ENCODE data around the gene RANGRF.

The RANGRF gene

DNA sequence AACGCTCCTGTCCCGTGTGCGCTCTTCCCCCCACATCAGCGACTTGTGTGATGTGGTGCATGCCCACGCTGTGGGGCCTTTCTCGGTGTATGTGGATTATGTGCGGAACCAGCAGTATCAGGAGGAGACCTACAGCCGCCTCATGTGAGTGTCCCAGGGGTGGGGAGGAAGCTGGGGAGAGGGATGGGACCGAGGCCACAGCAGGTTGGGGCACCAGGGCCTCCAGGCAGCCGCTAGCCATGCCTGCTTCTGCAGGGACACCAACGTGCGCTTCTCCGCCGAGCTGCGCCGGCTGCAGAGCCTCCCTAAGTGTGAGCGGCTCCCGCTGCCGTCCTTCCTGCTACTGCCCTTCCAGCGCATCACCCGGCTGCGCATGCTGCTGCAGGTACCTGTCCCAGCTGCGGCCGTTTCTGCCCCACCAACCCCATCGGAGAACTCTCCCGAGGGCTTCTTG is 27.3 kb downstream of the RANGRF start:
- no peak for DNase-seq

DNA sequence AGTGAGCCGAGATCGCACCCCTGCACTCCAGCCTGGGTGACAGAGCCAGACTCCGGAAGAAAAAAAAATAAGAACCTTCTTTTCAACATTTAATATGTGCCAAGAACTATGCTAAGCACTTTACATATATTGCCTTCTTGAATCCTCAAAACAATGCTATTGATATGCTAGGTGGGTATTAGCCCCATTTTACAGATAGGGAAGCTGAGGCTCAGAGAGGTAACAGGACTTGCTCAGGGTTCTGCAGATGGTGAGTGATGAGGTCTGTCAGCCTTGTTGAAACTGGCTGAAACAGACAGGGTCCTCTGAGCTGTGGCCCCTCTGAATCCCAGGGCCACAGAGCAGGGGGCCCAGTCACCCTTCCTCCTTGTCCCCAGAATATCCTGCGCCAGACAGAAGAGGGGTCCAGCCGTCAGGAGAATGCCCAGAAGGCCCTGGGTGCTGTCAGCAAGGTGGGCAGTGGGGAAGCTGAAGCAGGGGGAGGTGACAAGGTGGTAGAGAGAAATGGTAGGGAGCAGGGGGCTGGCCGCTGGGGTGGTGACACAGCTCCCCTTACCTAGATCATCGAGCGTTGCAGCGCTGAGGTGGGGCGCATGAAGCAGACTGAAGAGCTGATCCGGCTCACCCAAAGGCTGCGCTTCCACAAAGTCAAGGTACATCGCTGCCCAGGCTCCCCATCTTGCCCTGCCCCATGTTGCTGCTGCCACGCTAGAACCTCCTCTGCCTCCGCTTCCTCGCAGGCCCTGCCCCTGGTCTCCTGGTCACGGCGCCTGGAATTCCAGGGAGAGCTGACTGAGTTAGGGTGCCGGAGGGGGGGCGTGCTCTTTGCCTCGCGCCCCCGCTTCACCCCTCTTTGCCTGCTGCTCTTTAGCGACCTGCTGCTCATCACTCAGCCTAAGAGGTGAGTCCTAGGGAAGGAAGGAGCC is 29.8 kb downstream of the RANGRF start:
- DNase-seq = no peak

DNA sequence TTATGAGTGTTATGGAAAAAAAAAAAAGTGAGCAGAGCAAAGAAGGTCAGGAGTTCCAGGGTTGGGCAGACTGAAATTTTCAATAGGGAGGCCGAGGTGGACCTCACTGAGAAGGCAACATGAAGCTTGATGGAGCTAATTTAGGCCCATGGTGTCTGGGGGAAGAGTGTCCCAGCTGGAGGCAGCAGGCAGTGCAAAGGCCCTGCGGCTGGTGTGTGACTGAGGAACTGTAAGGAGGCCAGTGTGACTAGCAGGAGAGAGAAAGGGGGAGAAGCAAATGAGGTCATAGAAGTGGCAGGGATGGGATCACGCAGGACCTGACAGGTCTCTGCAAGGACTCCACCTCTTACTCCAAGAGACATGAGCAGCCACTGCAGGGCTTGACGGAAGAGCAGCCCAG is 31.8 kb downstream of the RANGRF start:
- DNase-seq = no peak

DNA sequence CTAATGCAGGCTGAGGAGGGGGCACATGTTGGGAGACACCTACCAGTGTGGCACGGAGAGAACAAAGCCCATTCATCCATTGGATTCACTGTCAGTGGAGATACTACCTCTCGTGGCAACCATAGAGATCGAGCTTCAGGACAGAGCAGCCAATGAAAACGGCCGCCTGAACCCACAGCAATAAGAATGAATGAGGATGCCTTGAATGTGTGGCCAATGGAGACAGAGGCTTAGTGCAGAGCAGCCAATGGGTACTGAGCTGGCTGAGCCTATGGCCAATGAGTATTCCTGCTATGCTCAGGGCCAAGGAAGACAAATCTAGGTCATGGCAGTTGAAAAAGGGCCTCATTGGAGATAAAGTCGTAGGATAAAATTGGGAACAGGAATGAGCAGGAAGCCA is 32.5 kb downstream of the RANGRF start:
- no peak for DNase-seq

DNA sequence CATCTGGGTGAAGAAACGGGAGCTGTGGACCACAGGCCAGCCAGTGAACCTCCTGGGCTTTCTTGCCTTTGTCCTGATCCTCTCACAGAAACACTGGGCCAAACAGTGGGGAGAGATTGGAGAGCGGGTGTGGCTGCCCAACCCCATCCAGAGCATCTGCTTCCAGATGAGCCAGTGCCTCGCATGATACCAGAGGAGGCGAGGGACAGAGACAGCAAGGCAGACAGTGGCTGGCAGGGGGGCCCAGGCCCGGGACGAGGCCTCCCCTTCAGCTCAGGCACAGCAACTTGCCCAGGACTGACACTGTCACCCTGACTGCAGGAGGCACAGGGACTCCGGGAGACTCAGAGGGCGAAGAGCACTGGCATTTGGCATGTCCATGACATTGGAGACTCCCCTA is 33.6 kb downstream of the RANGRF start:
- DNase-seq = no peak

DNA sequence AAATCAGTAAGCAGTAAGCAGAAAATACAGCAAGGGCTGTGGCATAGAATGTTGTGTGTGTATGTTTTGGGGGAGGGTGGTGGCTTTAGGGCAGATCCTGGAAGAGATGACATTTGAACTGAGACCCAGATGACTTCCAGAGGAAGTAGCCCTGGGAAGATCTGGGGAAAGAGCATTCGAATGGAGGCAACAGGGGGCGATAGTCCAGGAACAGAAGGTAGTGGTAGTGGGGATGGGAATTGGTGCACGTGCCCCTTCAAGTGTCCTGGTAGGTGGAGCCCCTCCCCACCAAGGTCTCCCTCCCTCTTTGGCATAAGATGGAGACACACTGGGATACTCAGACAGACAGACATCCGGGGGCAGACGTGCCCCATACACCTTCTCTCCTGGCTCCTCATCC is 35.7 kb downstream of the RANGRF start:
- DNase-seq = no peak

DNA sequence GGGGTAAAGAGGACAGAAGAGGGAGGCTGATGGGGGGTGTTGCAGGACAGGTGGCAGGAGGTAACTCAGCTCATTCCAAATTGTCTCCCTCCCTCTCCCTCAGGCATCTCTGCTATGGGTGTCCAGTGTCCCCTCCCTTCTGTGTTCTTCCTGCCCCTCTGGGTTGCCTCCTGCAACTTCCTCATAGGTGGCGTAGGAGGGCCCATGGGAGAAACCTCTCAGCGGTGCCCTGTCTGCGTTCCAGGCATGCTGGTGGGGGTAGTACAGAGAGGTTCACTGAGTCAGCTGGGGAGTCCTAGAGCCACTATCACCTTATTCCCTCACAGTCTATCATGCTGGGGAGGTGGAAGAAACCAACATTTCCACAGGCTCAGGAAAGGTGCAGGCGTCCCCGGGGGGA is 36.5 kb downstream of the RANGRF start:
- no peak for DNase-seq

DNA sequence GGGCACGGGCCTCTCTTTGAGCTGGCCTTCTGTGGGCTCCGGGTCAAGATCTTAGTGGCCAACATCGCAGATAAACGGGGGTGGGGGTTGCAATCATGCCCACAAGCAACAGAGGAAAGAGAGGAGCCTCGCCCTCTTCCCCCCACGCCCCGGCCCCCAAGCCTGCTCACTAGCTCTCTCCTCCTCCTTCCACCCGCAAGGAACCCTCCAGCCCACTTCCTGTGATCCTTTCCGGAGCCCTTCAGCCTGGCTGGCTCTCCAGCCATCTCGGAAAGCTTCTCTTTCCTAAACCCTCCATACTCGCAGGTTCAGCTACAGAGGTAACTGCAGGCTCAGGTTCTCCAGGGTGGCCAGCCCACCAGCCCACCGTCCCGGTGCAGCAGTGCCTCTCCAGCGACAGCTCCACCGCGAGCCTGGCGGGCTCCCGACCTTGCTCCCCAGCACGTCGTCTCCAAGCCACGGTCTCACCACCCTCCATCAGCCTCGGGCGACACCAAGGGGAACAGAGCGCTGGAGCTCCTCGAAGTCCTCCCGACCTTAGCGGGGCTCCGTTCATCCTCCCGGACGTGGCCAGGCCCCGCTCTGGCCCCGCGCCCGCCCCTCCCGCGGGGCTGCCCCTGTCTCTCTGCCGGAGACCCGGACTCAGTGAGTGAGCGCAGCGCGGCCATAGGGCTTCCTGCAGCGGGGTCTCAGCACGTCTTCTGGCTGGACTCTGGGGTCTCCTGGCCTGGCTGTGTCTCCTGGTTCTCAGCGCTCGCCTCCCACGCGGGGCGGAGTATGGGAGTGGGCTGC is 38.2 kb downstream of the RANGRF start:
- DNase-seq = no peak

DNA sequence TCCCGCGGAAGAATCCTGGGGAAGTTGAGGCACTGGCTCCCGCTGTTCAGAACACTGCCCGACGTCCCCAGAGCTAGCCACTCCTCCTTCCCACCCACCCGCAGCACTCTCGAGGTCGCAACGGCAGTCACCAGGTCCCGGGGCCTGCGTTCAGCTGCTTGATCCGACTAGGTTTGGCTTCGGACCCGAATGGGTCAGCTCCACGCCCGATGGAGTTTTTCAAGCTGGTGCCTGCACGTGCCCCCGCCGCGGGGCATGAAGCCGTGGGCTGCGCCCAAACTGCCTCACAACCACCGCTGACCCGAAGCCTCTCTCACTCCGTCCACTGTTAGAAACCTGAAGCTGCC is 38.8 kb downstream of the RANGRF start:
- DNase-seq = no peak

DNA sequence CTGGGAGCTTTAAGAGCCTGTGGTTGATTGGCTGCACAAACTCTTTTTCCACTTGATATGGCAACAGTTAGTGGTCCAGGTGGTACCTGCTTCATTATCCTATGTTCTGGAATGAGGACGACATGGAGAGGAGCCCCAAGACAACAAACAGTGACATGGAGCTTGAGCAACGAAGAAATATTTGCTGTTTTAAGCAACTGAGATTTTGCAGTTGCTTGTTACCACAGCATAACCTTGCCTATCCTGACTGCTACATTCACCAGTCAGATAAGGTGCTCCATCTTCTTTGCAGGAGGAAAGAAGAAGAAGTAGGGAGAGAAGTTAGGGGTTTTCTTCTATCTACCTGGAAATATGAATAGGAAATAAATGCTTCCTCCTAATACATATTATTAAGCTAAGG is 43.7 kb downstream of the RANGRF start:
- DNase-seq = no peak

DNA sequence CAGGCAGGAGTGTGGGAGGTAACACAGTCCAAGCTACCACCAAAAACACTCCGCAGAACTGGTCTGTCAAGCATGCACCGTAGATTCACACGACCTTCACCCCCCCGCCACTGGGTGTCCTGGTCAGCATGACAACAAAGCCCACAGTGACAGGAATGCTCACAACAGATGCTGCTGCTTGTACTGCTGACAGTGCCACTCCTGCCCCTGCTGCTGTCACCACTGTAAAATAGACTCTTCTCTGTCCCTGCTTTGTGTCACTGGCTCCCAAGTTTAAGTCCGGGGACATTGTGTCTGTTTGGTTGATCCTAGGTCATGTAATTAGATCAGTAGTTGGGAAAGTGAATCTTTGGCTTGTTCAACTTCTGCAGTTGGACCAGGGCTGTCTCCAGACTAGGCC is 44.2 kb downstream of the RANGRF start:
- DNase-seq = no peak

DNA sequence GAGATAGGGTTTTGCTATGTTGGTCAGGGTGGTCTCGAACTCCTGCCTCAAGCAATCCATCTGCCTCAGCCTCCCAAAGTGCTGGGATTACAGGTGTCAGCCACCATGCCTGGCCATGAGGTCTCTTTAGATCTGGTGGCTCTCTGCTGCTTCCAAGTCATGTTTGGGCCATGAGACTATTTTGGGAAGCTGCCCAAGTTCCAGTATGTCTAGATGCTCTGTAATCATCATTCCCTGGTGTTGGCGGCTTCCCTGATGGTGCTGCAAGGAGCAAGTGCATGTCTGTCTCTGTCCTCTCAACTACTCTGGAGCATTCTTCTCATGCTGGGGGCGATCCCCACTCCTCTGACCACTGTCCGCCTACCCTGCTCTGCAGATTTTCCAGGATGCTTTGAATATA is 44.8 kb downstream of the RANGRF start:
- no peak for DNase-seq

DNA sequence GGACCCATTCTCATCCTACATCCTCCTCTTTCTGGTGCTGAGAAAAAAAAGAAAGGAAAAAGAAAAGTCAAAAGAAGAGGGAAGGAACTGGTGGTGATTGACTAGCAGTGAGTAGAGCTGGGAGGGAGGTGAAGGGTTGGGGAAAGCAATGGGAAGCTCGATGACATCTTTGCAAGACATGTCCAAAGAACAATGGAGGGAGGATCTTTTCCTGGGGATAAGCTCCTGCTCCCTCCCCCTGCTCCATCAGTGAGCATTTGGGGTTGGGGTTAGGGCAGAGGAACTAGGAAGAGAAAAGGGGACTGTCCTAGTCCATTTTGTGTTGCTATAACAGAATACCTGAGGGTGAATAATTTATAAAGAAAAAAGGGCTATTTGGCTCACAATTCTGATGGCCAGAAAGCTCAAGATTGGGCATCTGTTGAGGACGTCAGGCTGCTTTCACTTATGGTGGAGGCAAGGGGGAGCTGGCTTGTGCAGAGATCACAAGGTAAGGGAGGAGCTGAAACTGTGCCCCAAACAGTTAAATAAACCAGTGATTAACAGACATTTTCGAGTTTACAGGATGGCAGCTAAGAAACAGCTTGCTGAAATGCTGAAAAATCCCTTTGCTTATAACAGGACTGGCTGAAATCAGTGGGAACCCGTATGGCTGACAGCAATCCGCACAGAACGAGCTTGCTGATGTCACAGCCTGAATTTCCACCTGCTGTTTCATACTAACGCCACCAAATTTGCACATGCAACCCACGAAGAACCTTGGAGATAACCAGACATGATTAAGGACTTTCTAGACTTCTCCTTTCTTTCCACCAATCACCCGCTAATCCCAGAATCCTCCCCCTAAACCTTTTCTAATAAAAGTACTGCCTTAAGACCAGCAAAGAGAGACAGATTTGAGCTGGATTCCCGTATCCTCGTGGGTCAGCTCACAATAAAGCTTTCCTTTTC is 49.6 kb downstream of the RANGRF start:
- DNase-seq = no peak

DNA sequence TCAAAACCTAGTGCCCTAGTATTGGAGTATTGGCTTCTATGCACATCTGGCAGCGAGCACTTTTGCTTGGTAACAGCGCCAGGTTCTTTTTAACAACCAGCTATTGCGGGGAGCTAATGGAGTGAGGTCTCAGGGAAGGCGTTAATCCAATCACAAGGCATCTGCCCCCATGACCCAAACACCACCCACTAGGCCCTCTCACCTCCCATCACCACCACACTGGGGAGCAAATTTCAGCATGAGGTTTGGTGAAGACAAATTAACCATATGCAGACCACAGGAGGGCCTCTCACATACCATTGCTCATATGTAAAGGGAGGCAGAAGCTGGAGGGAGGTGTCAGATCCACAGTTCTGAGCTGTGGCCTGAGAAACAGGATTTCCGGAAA is 50.3 kb downstream of the RANGRF start:
- DNase-seq = no peak

DNA sequence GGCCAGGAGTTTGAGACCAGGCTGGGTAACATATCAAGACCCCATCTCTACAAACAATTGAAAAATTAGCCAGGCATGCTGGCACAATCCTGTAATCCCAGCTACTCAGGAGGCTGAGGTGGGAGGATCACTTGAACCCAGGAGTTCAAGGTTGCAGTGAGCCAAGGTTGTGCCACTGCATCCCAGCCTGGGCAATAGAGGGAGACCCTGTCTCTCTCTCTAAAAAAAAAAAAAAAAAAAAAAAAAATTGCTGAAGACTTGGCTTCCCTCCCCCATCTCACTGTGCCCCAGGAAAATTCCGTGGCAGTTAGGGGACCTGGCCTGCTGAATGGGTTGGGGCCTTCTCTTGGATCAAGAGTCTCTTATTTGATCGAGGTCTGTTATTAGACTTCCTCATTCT is 51.1 kb downstream of the RANGRF start, which contains the start of gene ODF4:
Gene ODF4 (plus strand): TSS at position 301 of the 400 bp plus-strand sequence. CDS start 212 bp downstream, outside the sequence.
- DNase-seq = no peak

Measured in NCI-H446 treated with DMSO at 0.1 percent for 48 hours (cell line).